Measurements from ENCODE around the gene MERTK. TPM values are rescaled to one million over a fixed set of nuclear protein-coding genes. Genes with fewer than 3 reads are reported as not detected.
A peak's percentile ranks its signal among the peaks of the same experiment; 100 is the strongest.
"Not testable (repeated sequence)": the region's sequence is repeated elsewhere in the genome, so short reads cannot be mapped to it uniquely, and the experiment has no call there.

Gene MERTK
- total and polyA plus RNA-seq, 10 of the 15 experiments (the other 5 are each of a cell fraction or from before 2014, with no cell fraction given): 0.13 to 30.6 (median 0.50) TPM

- no peaks in the 10 kb centered on the region for H3K36me3 ChIP-seq (ENCODE audit: control insufficient read depth in 2 of 2, insufficient read depth in 2 of 2, low read length in 1 of 2)
- ChIA-PET RAD21 (ENCODE audit: unreplicated experiment) (interaction anchor here (0.6 to 1.7 kb wide), 4 partner anchors 9 to 138 kb away, joined by 3 to 4 read pairs (median 3); no protein-coding TSS in a partner anchor), SMC1A (ENCODE audit: uncharacterized antibody, unreplicated experiment) (interaction anchor here (1.3 to 2.7 kb wide), 4 partner anchors 9 to 96 kb away, joined by 4 to 12 read pairs (median 6); no protein-coding TSS in a partner anchor), CTCF (interaction anchor here (0.9 to 2.7 kb wide), 4 partner anchors 9 to 136 kb away, joined by 3 to 20 read pairs (median 6); no protein-coding TSS in a partner anchor), POLR2A (interaction anchor here (2.6 kb wide), 1 partner anchor 9 kb away, joined by 10 read pairs; no protein-coding TSS in a partner anchor)
- H3K9me3 ChIP-seq (replicated peaks; ENCODE audit: control insufficient read depth, insufficient read depth, low read length): no peaks in the 10 kb centered on the region
- H3K4me3 ChIP-seq: no peak overlapping the region
- WGBS (ENCODE audit: insufficient coverage, insufficient replicate concordance, low lambda C conversion rate, missing lambda C conversion rate): 97% methylated on average over 3 of the region's 3 CpGs
- H3K27ac ChIP-seq (ENCODE audit: control insufficient read depth, insufficient read depth): no peak overlapping the region
- FAIRE-seq (no peak), ATAC-seq (no peak), DNase-seq (ENCODE audit: low read depth, low spot score) (no peak)
- 0 out of 2 replicates have a peak, but pooled peaks have one; percentile 21 for TF ChIP-seq NBN (IDR thresholded peaks at IDR 0.05)
- TF ChIP-seq E2F4 (IDR thresholded peaks at IDR 0.05; ENCODE audit: low read depth, low read length): no peak
- no peaks in the 10 kb centered on the region for H3K27me3 ChIP-seq (replicated peaks in 1 of 2; ENCODE audit: control insufficient read depth in 2 of 2, insufficient read depth in 2 of 2, low read length in 1 of 2)
- H3K9ac ChIP-seq (ENCODE audit: control insufficient read depth, insufficient read depth, low read length): no peak overlapping the region
- intact Hi-C loops (cut with micrococcal nuclease; ENCODE audit: unreplicated experiment): no loop called here
- in situ Hi-C loops (cut with MboI): no loop called here
- no peak overlapping the region for H3K4me2 ChIP-seq (ENCODE audit: control insufficient read depth, insufficient read depth)
- H4K20me1 ChIP-seq (ENCODE audit: control insufficient read depth, insufficient read depth): no peaks in the 10 kb centered on the region
- no peaks in the 10 kb centered on the region for H3K79me2 ChIP-seq (ENCODE audit: control insufficient read depth, insufficient read depth, low read length)
- H2AFZ ChIP-seq (ENCODE audit: control insufficient read depth, low read depth, low read length): no peak overlapping the region
- no TSS peak for BruUV-seq (replicated peaks)
- H3K4me1 ChIP-seq (ENCODE audit: control insufficient read depth, insufficient read depth, low read length): peaks cover 10% of the 10 kb centered on the region
Measured at GRCh38 chr2:111909079-111909478, 10.7 kb downstream of the MERTK start.

- SMC1A ChIA-PET (ENCODE audit: uncharacterized antibody, unreplicated experiment): interaction anchor here (0.6 to 2.7 kb wide), 7 partner anchors 9 to 141 kb away, joined by 3 to 12 read pairs (median 4); no protein-coding TSS in a partner anchor
- H3K4me3 ChIP-seq; H3K27me3 ChIP-seq (replicated peaks in 1 of 2; ENCODE audit: control insufficient read depth in 2 of 2, insufficient read depth in 2 of 2, low read length in 1 of 2); H3K4me1 ChIP-seq (ENCODE audit: control insufficient read depth, insufficient read depth, low read length); H3K9me3 ChIP-seq (replicated peaks; ENCODE audit: control insufficient read depth, insufficient read depth, low read length); H3K4me2 ChIP-seq (ENCODE audit: control insufficient read depth, insufficient read depth); H3K9ac ChIP-seq (ENCODE audit: control insufficient read depth, insufficient read depth, low read length); in situ Hi-C loops (cut with MboI); H4K20me1 ChIP-seq (ENCODE audit: control insufficient read depth, insufficient read depth); intact Hi-C loops (cut with micrococcal nuclease; ENCODE audit: unreplicated experiment); BruUV-seq (replicated peaks); H2AFZ ChIP-seq (ENCODE audit: control insufficient read depth, low read depth, low read length); H3K27ac ChIP-seq (ENCODE audit: control insufficient read depth, insufficient read depth); DNase-seq (ENCODE audit: low read depth, low spot score); FAIRE-seq; H3K79me2 ChIP-seq (ENCODE audit: control insufficient read depth, insufficient read depth, low read length); H3K36me3 ChIP-seq (ENCODE audit: control insufficient read depth in 2 of 2, insufficient read depth in 2 of 2, low read length in 1 of 2); ATAC-seq: not testable (repeated sequence)
- POLR2A ChIA-PET: interaction anchor here (0.6 to 2.6 kb wide), 3 partner anchors 10 to 136 kb away, joined by 6 to 10 read pairs (median 7); no protein-coding TSS in a partner anchor
- RAD21 ChIA-PET (ENCODE audit: unreplicated experiment): interaction anchor here (1.4 kb wide), 1 partner anchor 23 kb away, joined by 4 read pairs; no protein-coding TSS in a partner anchor
- CTCF ChIA-PET: interaction anchor here (0.6 to 2.7 kb wide), 7 partner anchors 9 to 560 kb away, joined by 3 to 20 read pairs (median 4); no protein-coding TSS in a partner anchor
- 61% methylated on average over 3 of the region's 4 CpGs for WGBS (ENCODE audit: insufficient coverage, insufficient replicate concordance, low lambda C conversion rate, missing lambda C conversion rate)
Measured at GRCh38 chr2:111909997-111910396, 11.6 kb downstream of the MERTK start.

Data from GM12878 (cell line).